NCI-H510A (cell line): Measurements from ENCODE around the gene WT1.

Source experiments
- DNase-seq: peaks from one replicate; lab custom pipeline; 2025; lab: John Stamatoyannopoulos, UW

The WT1 gene

GRCh38 chr11:32438346-32438865 lies 3.1 kb upstream of the WT1 start:
- no peak for DNase-seq

DNA sequence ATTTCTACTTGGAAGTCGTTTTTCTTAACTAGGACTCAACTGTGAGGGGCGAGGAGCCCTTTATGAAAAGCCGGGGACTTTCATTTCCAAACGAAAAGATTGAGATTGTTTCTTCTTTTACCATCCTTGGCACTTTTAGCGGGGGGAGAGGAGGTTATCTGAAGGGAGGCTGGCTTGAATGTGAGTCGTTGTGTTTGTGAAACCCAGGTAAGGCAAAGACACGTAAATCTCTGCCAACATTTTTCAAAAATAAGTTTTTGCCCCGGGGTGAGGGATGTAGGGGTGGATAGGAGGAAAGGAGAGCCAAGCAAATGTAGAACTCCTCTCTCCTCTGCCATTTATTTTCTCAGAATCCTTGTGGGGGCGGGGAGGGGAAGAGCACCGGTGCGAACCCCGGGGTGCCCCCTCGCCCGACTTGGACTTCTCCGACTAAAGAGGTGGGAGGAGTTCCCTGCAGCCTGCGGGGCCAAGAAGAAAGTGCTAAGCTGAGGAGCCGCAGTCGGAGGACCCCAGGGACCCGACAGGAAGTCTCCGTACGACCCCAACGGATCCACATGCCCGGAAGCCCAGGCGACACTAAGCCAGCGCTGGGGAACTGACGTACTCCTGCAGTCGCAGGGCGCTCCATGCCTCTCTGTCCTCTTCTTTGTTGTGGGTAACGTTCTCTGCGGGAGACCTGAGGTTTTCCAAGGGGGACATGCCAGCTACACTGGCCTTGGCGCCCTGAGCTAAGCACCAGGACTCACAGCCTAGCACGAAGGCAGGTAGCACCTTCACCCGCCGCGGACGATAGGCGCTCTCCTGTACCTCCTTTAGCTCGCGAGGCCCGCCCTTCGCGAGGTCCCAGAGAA lies 2.4 kb upstream of the WT1 start:
- no peak for DNase-seq

DNA sequence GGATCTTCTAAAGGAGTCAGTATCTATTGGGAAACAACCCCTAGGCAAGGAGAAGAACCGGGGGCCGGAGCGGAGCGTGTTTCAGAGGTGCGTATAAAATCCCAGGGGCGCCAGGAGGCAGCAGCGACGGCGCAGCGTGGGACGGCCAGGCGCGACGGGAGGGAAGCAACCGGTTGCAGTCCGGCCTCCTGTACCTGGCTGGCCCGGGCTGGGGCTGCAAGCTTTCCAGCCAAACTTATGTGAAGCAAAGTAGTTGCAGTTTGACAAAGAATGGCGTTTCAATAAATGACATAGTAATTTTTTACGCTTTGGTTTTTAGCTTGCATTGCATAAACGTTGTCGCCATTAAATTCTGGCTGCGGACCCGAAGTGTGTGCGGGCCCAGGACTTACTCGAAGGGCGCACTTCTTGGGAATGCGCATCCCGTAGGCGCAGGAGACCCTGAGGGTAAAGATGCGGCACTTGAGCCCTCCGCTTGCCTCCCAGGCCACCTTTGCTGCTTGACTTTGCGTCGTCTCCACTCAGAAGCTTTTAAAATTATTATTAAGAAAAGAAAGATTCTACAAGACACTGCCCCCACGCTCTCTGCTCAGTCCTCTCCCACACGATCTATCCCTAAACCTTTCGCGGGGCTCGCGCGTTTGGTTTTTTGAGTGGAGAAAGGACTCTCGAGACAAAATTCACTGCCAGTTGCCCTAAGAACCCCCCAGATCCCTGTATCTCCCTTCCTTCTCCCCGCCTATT lies 1.6 kb upstream of the WT1 start:
- DNase-seq = no peak

DNA sequence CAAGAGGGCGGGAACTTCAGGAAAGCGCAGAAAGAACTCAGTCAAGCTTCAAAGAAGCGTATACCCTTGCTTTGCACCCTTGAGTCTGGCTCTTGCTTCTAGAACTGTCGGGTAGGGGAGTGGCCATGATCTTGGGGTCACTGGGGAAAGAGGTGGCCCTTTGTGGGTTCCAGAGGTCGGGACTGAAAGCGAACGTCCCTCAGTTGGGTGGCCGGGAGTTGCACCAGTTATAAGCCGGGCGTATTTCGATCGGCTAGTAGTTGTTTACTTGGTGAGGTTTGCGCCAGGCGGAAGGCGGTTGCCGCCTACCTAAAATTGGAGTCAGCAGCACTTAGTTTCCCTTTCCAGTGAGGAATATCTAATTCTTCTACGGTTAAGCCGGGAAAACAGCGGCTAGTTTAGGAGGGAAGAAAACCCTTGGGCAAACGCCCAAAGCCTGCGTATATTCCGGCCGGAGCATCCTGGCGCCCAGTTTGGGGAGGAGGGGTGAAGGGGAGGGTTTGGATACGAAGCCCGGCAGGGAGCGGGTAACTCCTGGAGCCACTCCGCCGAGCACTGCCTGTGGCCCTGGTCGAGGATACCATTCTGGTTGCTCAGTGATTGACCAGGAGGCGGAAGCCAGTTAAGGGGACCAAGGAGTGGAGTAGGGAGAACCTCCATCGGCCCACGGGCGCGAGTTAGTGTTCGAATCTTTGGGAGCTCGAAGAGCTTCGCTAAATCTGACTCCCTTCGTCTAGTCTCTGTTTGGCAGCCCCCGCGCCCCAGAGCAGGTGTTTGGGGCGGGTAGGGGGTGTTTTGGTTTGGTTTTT lies 807 bp upstream of the WT1 start:
- DNase-seq = no peak

- DNase-seq = no peak
Measured at GRCh38 chr11:32435152-32435480, 223 bp downstream of the WT1 start.

- DNase-seq = no peak
Measured at GRCh38 chr11:32434356-32435151, 785 bp downstream of the WT1 start.

GRCh38 chr11:32433914-32434355 lies 1.4 kb downstream of the WT1 start:
- no peak for DNase-seq

DNA sequence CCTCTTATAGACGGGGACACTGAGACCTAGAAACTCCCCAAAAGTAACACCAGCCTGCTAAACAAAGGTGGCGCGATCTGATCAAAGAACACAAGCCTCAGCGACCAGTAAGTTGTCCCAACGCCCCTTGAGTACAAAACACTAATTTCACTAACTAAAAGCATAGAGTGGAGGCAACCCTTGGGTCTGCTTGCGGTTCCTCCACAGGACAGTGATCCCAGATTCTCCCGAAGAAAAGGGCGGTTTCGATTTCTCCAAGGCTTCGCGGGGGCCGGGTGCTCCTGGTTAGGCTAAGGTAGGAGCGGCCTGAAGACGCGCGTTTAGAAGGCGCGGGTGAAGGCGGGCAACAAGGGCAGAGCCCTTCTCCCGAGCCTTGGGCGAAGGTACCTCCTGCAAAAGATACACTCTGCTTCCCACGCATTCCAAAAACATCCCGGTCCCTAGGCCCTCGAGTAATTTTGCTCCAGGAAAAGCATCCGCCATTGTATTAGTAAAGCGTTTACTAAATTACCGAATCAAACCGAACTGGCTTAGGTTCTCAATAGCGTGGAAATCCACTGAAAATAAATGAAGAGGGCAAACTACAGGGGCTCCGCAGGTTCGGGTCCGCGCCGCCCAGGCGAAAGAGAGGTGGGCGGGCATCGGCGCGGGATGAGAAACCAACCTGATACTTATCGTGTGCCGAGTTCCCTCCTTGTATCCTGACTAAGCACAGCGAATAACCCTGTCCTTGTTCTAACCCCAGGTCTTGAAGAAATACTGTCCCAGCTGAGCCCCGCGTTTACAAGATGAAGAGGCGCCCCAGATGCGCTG lies 2.0 kb downstream of the WT1 start:
- DNase-seq = no peak

DNA sequence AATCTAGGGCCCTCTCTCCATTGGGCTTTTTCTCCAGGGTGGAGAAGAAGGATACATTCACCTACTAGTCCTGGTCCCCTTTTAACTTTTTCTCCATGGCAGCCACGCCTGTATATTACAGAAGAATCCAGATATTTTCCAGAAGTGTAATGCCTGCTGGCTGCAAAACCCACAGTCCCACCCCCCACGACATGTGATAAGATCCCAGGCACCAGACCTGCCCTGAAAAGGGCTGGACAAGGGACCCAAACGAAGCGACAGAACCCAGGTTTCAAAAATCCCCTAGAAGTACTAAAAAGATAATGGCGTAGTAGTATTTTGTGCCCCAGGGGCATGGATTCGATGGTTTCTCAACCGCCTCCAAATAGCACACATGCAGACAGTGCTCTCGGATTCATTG lies 2.8 kb downstream of the WT1 start:
- DNase-seq = no peak

- no peak for DNase-seq
Measured at GRCh38 chr11:32430568-32431381, 4.6 kb downstream of the WT1 start.

DNA sequence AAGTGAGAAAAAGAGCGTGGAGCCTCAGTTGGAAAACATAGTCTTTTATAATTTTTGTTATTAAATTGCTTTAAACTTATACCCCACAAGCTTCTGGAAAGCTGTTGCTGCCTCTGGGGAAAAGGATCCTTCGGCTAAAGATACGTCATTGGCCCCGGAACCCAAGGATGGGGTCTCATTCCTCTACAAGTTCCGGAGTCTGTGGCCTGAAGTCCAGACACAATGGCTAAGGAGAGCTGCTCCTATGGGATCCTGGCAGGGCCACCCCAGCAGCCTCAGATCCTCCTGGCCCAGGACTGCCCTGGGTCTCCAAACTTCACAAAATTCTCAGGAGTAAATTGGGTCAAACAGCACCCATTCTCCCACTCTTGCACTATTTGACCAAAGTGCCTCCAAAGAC lies 5.9 kb downstream of the WT1 start:
- DNase-seq = no peak

GRCh38 chr11:32428665-32429303 lies 6.6 kb downstream of the WT1 start:
- DNase-seq = no peak

DNA sequence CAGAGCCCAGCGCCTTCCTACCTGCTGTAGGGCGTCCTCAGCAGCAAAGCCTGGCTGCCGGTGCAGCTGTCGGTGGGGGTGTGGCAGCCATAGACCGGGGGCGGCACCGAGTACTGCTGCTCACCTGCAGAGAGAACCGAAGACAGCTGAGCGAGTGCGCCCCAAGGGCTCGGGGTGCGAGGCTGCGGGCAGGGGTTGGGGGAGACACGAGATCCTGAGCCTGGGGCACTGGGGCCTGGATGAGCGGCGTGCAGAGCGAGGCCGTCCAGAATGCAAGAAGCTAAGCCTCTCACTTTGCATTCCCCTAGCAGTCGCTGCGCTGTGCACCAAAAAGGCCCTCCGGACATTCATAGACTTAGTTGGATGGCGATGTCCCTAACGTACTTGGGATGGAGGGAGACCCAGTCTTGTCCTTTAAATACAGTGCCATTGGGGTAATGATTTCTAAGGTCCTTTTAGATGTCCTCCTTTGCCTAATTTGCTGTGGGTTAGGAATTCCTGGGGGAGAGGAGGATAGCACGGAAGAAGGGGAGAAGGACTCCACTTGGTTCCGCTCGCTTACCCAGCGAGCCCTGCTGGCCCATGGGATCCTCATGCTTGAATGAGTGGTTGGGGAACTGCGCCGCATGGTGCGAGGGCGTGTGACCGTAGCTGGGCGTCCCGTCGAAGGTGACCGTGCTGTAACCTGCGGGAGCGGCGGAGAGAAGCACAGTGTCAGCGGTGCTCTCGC lies 7.2 kb downstream of the WT1 start:
- DNase-seq = no peak

DNA sequence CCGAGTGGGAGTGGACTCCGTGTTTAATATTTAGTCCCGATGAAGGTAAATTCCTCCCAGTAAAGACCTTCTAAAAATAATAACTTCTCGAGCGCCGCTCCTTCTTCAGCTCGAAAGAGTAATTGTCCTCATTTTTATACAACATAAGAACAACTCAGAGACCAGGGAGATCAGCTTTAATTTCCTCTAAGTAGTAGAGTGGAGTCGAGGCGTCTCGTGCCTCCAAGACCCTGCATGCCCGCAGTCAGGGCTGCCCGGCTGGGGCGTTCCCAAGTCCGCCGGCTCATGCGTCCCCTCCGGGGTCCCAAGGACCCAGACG lies 7.8 kb downstream of the WT1 start:
- no peak for DNase-seq

DNA sequence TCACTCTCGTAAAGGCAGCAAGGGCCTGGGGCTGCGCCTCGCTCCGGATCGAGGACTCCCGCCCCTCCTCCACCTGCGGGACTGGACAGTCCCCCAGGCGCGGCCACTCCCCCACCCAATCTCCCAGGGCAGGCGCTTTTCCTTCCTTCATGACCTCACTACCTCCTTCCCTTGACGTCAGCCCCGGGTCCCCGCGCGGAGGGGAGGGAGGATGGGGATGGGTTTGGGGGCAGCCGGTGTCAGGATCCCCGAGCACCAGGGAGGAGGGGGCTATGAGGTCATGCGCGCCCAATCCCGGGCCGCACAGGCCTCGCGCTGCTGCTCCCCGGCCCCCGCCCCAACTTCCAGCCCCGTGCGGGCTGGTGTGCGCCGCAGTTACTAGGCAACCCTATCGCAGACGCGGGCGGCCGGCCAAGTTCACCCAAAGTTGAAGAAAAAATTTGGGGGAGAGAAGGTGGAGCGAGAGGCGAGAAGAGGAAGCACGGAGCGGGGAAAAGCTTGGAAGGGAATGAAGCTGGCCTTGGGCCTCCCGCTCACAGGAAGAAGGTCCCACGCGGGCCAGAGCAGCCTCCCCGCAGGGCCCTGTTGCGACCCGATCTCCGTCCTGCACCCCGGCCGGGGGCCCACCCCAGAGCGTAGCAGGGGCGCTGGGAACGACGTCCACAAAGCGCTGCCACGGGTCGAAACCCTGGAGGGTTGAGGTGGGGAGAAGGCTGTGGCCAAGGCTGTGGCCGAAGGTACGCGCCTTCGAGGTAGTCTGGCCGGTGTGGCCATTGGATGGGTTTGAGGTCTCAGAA lies 8.3 kb downstream of the WT1 start:
- no peak for DNase-seq

DNA sequence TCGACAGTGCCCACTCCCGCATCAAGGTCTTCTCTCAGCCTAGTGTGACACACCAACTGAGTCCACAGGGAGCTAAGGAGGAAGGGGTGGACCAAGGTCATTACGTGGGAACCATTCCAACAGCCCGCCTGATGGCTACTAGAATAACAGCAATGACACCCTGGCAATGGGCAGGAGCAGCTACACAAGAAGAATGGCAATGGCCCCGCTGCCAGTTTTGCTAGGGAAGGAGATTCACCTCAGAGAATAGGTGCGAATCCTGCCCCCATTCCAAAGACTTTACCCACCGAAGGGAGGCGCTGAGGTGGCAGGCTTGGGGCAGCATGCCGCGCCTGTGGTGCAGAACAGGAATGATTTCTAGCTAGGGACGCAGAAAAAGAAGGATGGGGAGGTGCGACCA lies 9.1 kb downstream of the WT1 start:
- no peak for DNase-seq

DNA sequence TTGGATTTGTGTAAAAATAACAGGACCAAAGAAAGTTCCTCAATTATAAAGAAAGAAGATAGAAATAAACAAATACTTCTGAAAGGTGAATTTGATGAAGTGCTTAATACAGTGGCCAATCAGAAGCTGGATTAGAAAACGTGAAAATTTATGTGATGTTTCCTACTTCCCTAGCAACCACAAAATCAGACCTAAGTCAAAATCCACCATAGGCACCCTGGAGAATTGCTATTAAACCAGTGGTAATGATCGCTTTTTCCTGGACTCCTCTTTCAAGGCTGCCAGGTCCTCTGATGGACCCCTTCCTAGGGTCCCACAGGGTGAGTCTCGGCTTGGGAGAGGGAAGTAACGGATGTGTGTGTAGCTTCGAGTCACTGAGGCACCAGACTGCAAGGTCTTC lies 9.6 kb downstream of the WT1 start:
- DNase-seq = no peak

DNA sequence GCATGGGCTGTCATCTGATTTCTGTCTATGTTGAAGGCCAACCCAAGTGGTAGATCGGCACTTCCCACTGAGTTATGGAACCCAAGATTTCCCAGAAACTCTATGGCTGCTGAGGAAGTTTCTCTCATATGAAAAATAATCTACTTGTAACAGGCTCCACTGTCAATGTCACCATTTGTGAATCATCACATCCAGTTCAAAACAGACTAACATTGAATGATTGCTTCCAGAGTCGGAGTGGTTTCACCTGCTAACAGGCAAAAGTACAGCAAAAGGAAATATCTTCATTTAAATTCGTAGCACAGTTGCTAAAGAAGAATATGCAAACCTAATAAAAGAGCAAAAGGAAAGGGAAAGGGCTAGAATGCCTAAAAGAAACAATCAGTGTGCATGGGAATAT lies 12.8 kb downstream of the WT1 start:
- DNase-seq = no peak
